Endothelial cell of umbilical vein (primary cell): ENCODE measurements around the gene PUM2. TPM values are rescaled to one million over a fixed set of nuclear protein-coding genes. Genes with fewer than 3 reads are reported as not detected.

ENCODE experiments used
- BruUV-seq: library from RNA; stranded (reverse); fragments of 400-500 nt; replicated peaks from 2 replicates; lab custom pipeline; 2021; lab: Mats Ljungman, UMichigan
- CTCF ChIA-PET: fragments of 300-600, 350-600 bp; sonication (Branson Sonifier 250); formaldehyde crosslinking; loops from one replicate; lab custom pipeline; 2021; ENCODE audit warnings: antibody characterized with exemption, inconsistent platforms; lab: Charles Lee
- POLR2A ChIA-PET: fragments of 300-600, 350-600 bp; sonication (Branson Sonifier 250); formaldehyde crosslinking; loops from one replicate; lab custom pipeline; 2021; ENCODE audit warnings: antibody characterized with exemption, inconsistent platforms; lab: Charles Lee
- DNase-seq: peaks from one replicate; pipeline ENCODE4 v3.0.0-alpha.2; 2011; ENCODE audit warnings: low read depth, low spot score
- FAIRE-seq: peaks from 2 replicates; lab custom pipeline; 2011; peaks lifted over from hg19 to GRCh38; lab: Jason Lieb, UNC
- H2AFZ ChIP-seq: 2 replicates; pipeline ENCODE4 v1.6.0; 2012; ENCODE audit warnings: low read depth, low read length, control low read depth, inconsistent platforms
- H3K27ac ChIP-seq: 2 replicates; pipeline ENCODE4 v1.5.1; 2011; ENCODE audit warnings: low read depth, mild to moderate bottlenecking, control low read depth, low read length, moderate library complexity; ENCODE audit not compliant: insufficient read depth
- H3K27me3 ChIP-seq, 2 experiments: 2 replicates each; pipeline versions ENCODE4 v1.6.0 to v1.6.1; 2011; ENCODE audit warnings: low read length in 2 of 2, mixed read lengths in 1 of 2; ENCODE audit not compliant: control insufficient read depth in 2 of 2, insufficient read depth in 2 of 2
- H3K36me3 ChIP-seq, 2 experiments: 2 replicates in 1 of 2; 3 replicates in 1 of 2; pipeline ENCODE4 v1.5.1; 2011; ENCODE audit warnings: low read length in 2 of 2, mild to moderate bottlenecking in 1 of 2, moderate library complexity in 1 of 2; ENCODE audit not compliant: control insufficient read depth in 2 of 2, insufficient read depth in 2 of 2; ENCODE audit errors: extremely low read depth in 1 of 2
- H3K4me1 ChIP-seq: 3 replicates; pipeline ENCODE4 v1.5.1; 2011; ENCODE audit warnings: mild to moderate bottlenecking, low read length; ENCODE audit not compliant: control insufficient read depth, insufficient read depth; ENCODE audit errors: extremely low read depth
- H3K4me2 ChIP-seq: 2 replicates; pipeline ENCODE4 v1.6.1; 2011; ENCODE audit warnings: low read length, control low read depth, mixed read lengths; ENCODE audit not compliant: insufficient read depth
- H3K4me3 ChIP-seq, 3 experiments: fragments of 200-600 bp in 1 of 3; sonication (generic), shearing (Covaris generic) in 1 of 3; replicated peaks in 1 of 3; 2 replicates each; pipeline ENCODE4 v1.5.1; 2011 to 2016; ENCODE audit warnings: control low read depth in 3 of 3, low read length in 3 of 3, mild to moderate bottlenecking in 2 of 3, inconsistent platforms in 1 of 3, low read depth in 1 of 3, moderate library complexity in 1 of 3; ENCODE audit not compliant: insufficient read depth in 1 of 3
- H3K79me2 ChIP-seq: 2 replicates; pipeline ENCODE4 v1.6.0; 2012; ENCODE audit warnings: low read length, inconsistent platforms; ENCODE audit not compliant: control insufficient read depth, insufficient read depth
- H3K9ac ChIP-seq: replicated peaks from 2 replicates; pipeline ENCODE3; 2011; ENCODE audit warnings: low read length, control low read depth; ENCODE audit not compliant: insufficient read depth; ENCODE audit errors: extremely low read depth
- H3K9me1 ChIP-seq: replicated peaks from 3 replicates; pipeline ENCODE4 v1.6.0; 2011; ENCODE audit warnings: mild to moderate bottlenecking, low read length; ENCODE audit not compliant: control insufficient read depth, insufficient read depth; ENCODE audit errors: extremely low read depth
- H3K9me3 ChIP-seq: replicated peaks from 2 replicates; pipeline ENCODE4 v1.5.1; 2012; ENCODE audit warnings: low read length, inconsistent platforms; ENCODE audit not compliant: control insufficient read depth, insufficient read depth
- H4K20me1 ChIP-seq: replicated peaks from 2 replicates; pipeline ENCODE3; 2011; ENCODE audit warnings: mild to moderate bottlenecking, low read length; ENCODE audit not compliant: control insufficient read depth, insufficient read depth; ENCODE audit errors: extremely low read depth
- CTCF ChIP-seq, 2 donors: IDR thresholded peaks; 1 replicate in 1 of 2; 2 replicates in 1 of 2; pipeline ENCODE4 v1.5.1; 2011; ENCODE audit warnings: low read length in 2 of 2, mild to moderate bottlenecking in 2 of 2, moderate library complexity in 2 of 2, control low read depth in 1 of 2, inconsistent platforms in 1 of 2, low read depth in 1 of 2; ENCODE audit not compliant: insufficient read depth in 1 of 2; ENCODE audit errors: extremely low read depth in 1 of 2
- EZH2 ChIP-seq: IDR thresholded peaks from 2 replicates; pipeline ENCODE4 v1.6.1; 2012; ENCODE audit warnings: borderline replicate concordance, low read depth, mild to moderate bottlenecking, moderate library complexity, low read length, inconsistent platforms; ENCODE audit not compliant: severe bottlenecking
- FOS ChIP-seq: IDR thresholded peaks from 2 replicates; pipeline ENCODE4 v1.6.1; 2011; ENCODE audit warnings: mild to moderate bottlenecking, low read length, moderate library complexity, borderline replicate concordance; ENCODE audit not compliant: insufficient read depth
- GATA2 ChIP-seq: IDR thresholded peaks from 2 replicates; pipeline ENCODE4 v1.7.0; 2011; ENCODE audit warnings: low read depth, mild to moderate bottlenecking, moderate library complexity, mixed read lengths, low read length; ENCODE audit not compliant: insufficient read length, insufficient read depth
- JUN ChIP-seq: IDR thresholded peaks from 2 replicates; pipeline ENCODE4 v1.6.1; 2011; ENCODE audit warnings: borderline replicate concordance, low read depth; ENCODE audit not compliant: insufficient read length, insufficient read depth
- MAX ChIP-seq: IDR thresholded peaks from 2 replicates; pipeline ENCODE4 v1.6.1; 2011; ENCODE audit not compliant: insufficient read depth, insufficient read length
- MYC ChIP-seq: IDR thresholded peaks from one replicate; pipeline ENCODE4 v1.6.1; 2011; ENCODE audit warnings: mild to moderate bottlenecking, low read depth, low read length
- POLR2A ChIP-seq: IDR thresholded peaks from 2 replicates; pipeline ENCODE4 v1.6.1; 2012; ENCODE audit warnings: low read depth, mild to moderate bottlenecking, control low read depth, low read length
- POLR2AphosphoS5 ChIP-seq: IDR thresholded peaks from 2 replicates; pipeline ENCODE4 v1.6.1; 2012; ENCODE audit warnings: low read depth, mild to moderate bottlenecking, control low read depth, low read length, moderate library complexity; ENCODE audit not compliant: insufficient read depth
- dilution Hi-C: fragments of 300-500 bp; cut with MboI; formaldehyde crosslinking; loops from one replicate; pipeline ENCODE4 v1.15.0; 2019; ENCODE audit warnings: low sequenced_read_pairs; ENCODE audit not compliant: extremely low pct_ligation_motif_present
- intact Hi-C: fragments of 100-400 bp; cut with micrococcal nuclease; formaldehyde crosslinking; loops from one replicate; pipeline ENCODE4 v1.10.0; 2022
- polyA plus RNA-seq, 4 experiments: library from polyadenylated mRNA; depleted of rRNA in 3 of 4; stranded (reverse) in 3 of 4; unstranded in 1 of 4; fragments of >200 nt; gene quantifications; 2 replicates each; pipeline versions ENCODE4 v1.2.1 to v1.2.3, GENCODE V29; 2011 to 2012; ENCODE audit warnings: missing spikeins in 1 of 4
- total RNA-seq: library from RNA; stranded (reverse); gene quantifications from 2 replicates; pipeline ENCODE4 v1.2.3, GENCODE V29; 2021

PUM2 gene
- total and polyA plus RNA-seq, 2 donors (not counting 3 experiments of a cell fraction or from before 2014, with no cell fraction given), result 32.9 to 83.7 TPM

GRCh38 chr2:20291846-20292408, 58.7 kb downstream of the PUM2 start:
- peaks cover 28% of the 10 kb centered on the region for H3K79me2 ChIP-seq
- no TSS peak for BruUV-seq
- H3K27ac ChIP-seq, result no peak overlapping the region
- no peak overlapping the region for H2AFZ ChIP-seq
- H4K20me1 ChIP-seq, result no peaks in the 10 kb centered on the region
- TF ChIP-seq POLR2A (no peak), JUN (no peak), GATA2 (no peak), FOS (no peak), EZH2 (no peak), MAX (no peak), CTCF (IDR thresholded peaks at IDR 0.05; ENCODE audit: extremely low read depth in 1 of 2, insufficient read depth in 1 of 2, low read depth in 1 of 2, low read length in 2 of 2) (no peak), POLR2AphosphoS5 (no peak), MYC (no peak)
- H3K9me3 ChIP-seq, result no peaks in the 10 kb centered on the region
- DNase-seq, result no peak
- peaks cover 14% of the 10 kb centered on the region for H3K4me1 ChIP-seq
- intact Hi-C loops (loop anchor here (1.0 to 5.0 kb wide), 5 partner anchors 13 to 335 kb away; no protein-coding TSS in a partner anchor), dilution Hi-C loops (no loop called here)
- no peaks in the 10 kb centered on the region for H3K27me3 ChIP-seq
- no peak for FAIRE-seq
- ChIA-PET CTCF (interaction anchor here (0.9 to 3.2 kb wide), 18 partner anchors 12 to 351 kb away, joined by 3 to 32 read pairs (median 6); no protein-coding TSS in a partner anchor), POLR2A (no interaction called here)
- H3K4me2 ChIP-seq, result no peak overlapping the region
- H3K36me3 ChIP-seq, result peaks cover 3 to 14% of the 10 kb centered on the region in 2 experiments
- no peak overlapping the region for H3K4me3 ChIP-seq
- no peak overlapping the region for H3K9ac ChIP-seq
- H3K9me1 ChIP-seq, result no peaks in the 10 kb centered on the region
